OCI-LY1 (cell line): ENCODE results near the gene CPNE8.
"Not testable (repeated sequence)": the region's sequence is repeated elsewhere in the genome, so short reads cannot be mapped to it uniquely, and the experiment has no call there.

Source experiments
- H2AFZ ChIP-seq: fragments of 200-600 bp; sonication (generic), shearing (Covaris generic); 2 replicates; pipeline ENCODE4 v1.6.0; 2014; ENCODE audit warnings: antibody characterized with exemption, mild to moderate bottlenecking, low read length
- H3F3A ChIP-seq: fragments of 200-600 bp; sonication (generic), shearing (Covaris generic); 2 replicates; pipeline ENCODE4 v1.6.0; 2014; ENCODE audit warnings: mild to moderate bottlenecking, antibody characterized with exemption, low read length, moderate library complexity; ENCODE audit not compliant: insufficient read depth
- H3K27ac ChIP-seq: fragments of 200-600 bp; sonication (generic); 2 replicates; pipeline ENCODE4 v1.5.1; 2014; ENCODE audit warnings: low read length, mixed run types, mild to moderate bottlenecking, low read depth; ENCODE audit not compliant: poor library complexity, severe bottlenecking
- H3K27me3 ChIP-seq: fragments of 200-600 bp; sonication (generic); 2 replicates; pipeline ENCODE4 v1.6.0; 2014; ENCODE audit warnings: antibody characterized with exemption, mild to moderate bottlenecking, low read length, moderate library complexity; ENCODE audit not compliant: insufficient read depth
- H3K36me3 ChIP-seq: fragments of 200-600 bp; sonication (generic); 2 replicates; pipeline ENCODE4 v1.6.1; 2014; ENCODE audit warnings: mild to moderate bottlenecking, antibody characterized with exemption, low read length, moderate library complexity, mixed read lengths; ENCODE audit not compliant: insufficient read depth
- H3K4me1 ChIP-seq: fragments of 200-600 bp; sonication (generic); 2 replicates; pipeline ENCODE4 v1.5.1; 2014; ENCODE audit warnings: mild to moderate bottlenecking, low read length, moderate library complexity; ENCODE audit not compliant: insufficient read depth, severe bottlenecking
- H3K4me2 ChIP-seq: fragments of 200-600 bp; sonication (generic), shearing (Covaris generic); 2 replicates; pipeline ENCODE4 v1.6.1; 2014; ENCODE audit warnings: low read length
- H3K4me3 ChIP-seq: fragments of 200-600 bp; sonication (generic); 2 replicates; pipeline ENCODE4 v1.5.1; 2014; ENCODE audit warnings: low read length, low read depth, mild to moderate bottlenecking, mixed read lengths; ENCODE audit not compliant: poor library complexity, severe bottlenecking
- H3K79me2 ChIP-seq: fragments of 200-600 bp; shearing (Covaris generic); 2 replicates; pipeline ENCODE4 v1.6.1; 2016; ENCODE audit warnings: mixed run types, low read length, mixed read lengths; ENCODE audit not compliant: insufficient read depth
- H3K9ac ChIP-seq: fragments of 200-600 bp; sonication (generic), shearing (Covaris generic); 2 replicates; pipeline ENCODE4 v1.6.1; 2014; ENCODE audit warnings: mild to moderate bottlenecking, low read length, mixed read lengths
- H3K9me2 ChIP-seq: fragments of 200-600 bp; sonication (generic), shearing (Covaris generic); 2 replicates; pipeline ENCODE4 v1.6.1; 2014; ENCODE audit warnings: low read depth, mild to moderate bottlenecking, low read length, mixed read lengths
- H3K9me3 ChIP-seq: fragments of 200-600 bp; shearing (Covaris generic); 2 replicates; pipeline ENCODE4 v1.6.1; 2014; ENCODE audit warnings: low read length, mixed read lengths
- H4K20me1 ChIP-seq: fragments of 200-600 bp; sonication (generic), shearing (Covaris generic); 2 replicates; pipeline ENCODE4 v1.6.0; 2016; ENCODE audit warnings: mild to moderate bottlenecking, low read length; ENCODE audit not compliant: insufficient read depth
- EZH2 ChIP-seq: fragments of 200-600 bp; sonication (generic), shearing (Covaris generic); IDR thresholded peaks from 2 replicates; pipeline ENCODE4 v1.8.0; 2017; ENCODE audit warnings: borderline replicate concordance, mixed run types, mild to moderate bottlenecking, antibody characterized with exemption, low read length, moderate library complexity, mixed read lengths
- TF ChIP-seq, protein P1 (sequence below): fragments of 200-600 bp; sonication (generic), shearing (Covaris generic); IDR thresholded peaks from 2 replicates; pipeline ENCODE4 v1.5.1; 2017; ENCODE audit warnings: mild to moderate bottlenecking, antibody characterized with exemption, low read length, moderate library complexity, mixed read lengths

Gene CPNE8

DNA sequence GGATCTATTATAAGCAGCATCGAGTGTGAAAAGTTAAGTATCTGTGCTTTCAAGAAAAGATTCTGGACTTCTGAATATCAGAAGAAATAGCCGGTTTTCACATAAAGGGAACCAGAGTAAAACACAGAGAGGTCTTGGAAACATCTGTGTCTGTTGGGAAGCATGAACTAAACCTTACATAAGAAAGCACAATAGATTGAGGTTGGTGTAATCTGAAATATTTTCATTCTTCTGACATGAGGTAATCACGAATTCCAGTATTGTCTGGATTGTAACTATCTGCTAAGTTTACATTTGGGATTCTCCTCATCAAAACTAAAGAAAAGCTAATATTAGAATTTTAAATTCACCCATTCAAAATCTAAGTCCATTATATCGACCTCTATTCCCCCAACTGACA, 161.3 kb downstream of the CPNE8 start:
- no peak overlapping the region for H3K4me3 ChIP-seq
- H3K9me3 ChIP-seq, result no peaks in the 10 kb centered on the region
- H3K36me3 ChIP-seq, result no peaks in the 10 kb centered on the region
- no peak overlapping the region for H3K4me2 ChIP-seq
- no peak overlapping the region for H3K27ac ChIP-seq
- H2AFZ ChIP-seq, result no peak overlapping the region
- H4K20me1 ChIP-seq, result no peaks in the 10 kb centered on the region
- no peaks in the 10 kb centered on the region for H3K9me2 ChIP-seq
- H3F3A ChIP-seq, result no peaks in the 10 kb centered on the region
- H3K4me1 ChIP-seq, result no peaks in the 10 kb centered on the region
- H3K9ac ChIP-seq, result no peak overlapping the region
- TF ChIP-seq, protein P1, sequence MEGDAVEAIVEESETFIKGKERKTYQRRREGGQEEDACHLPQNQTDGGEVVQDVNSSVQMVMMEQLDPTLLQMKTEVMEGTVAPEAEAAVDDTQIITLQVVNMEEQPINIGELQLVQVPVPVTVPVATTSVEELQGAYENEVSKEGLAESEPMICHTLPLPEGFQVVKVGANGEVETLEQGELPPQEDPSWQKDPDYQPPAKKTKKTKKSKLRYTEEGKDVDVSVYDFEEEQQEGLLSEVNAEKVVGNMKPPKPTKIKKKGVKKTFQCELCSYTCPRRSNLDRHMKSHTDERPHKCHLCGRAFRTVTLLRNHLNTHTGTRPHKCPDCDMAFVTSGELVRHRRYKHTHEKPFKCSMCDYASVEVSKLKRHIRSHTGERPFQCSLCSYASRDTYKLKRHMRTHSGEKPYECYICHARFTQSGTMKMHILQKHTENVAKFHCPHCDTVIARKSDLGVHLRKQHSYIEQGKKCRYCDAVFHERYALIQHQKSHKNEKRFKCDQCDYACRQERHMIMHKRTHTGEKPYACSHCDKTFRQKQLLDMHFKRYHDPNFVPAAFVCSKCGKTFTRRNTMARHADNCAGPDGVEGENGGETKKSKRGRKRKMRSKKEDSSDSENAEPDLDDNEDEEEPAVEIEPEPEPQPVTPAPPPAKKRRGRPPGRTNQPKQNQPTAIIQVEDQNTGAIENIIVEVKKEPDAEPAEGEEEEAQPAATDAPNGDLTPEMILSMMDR, result no peak
- TF ChIP-seq EZH2, result no peak
- H3K79me2 ChIP-seq, result no peaks in the 10 kb centered on the region
- no peaks in the 10 kb centered on the region for H3K27me3 ChIP-seq

GRCh38 chr12:38742496-38742895, 162.9 kb downstream of the CPNE8 start:
- H4K20me1 ChIP-seq, H3K79me2 ChIP-seq, H3K4me1 ChIP-seq, H3K9me2 ChIP-seq, H3F3A ChIP-seq, H3K27ac ChIP-seq, H2AFZ ChIP-seq, H3K36me3 ChIP-seq, H3K9ac ChIP-seq, H3K27me3 ChIP-seq, H3K9me3 ChIP-seq, H3K4me3 ChIP-seq, H3K4me2 ChIP-seq: not testable (repeated sequence)

- H4K20me1 ChIP-seq, result no peaks in the 10 kb centered on the region
- no peak overlapping the region for H3K4me2 ChIP-seq
- TF ChIP-seq, protein P1, result no peak
- TF ChIP-seq EZH2, result no peak
- H3K27me3 ChIP-seq, result no peaks in the 10 kb centered on the region
- no peaks in the 10 kb centered on the region for H3K9me3 ChIP-seq
- no peak overlapping the region for H3K4me3 ChIP-seq
- H3F3A ChIP-seq, result no peaks in the 10 kb centered on the region
- no peak overlapping the region for H2AFZ ChIP-seq
- H3K9me2 ChIP-seq, result no peaks in the 10 kb centered on the region
- H3K36me3 ChIP-seq, result no peaks in the 10 kb centered on the region
- no peak overlapping the region for H3K9ac ChIP-seq
- H3K79me2 ChIP-seq, result no peaks in the 10 kb centered on the region
- no peak overlapping the region for H3K27ac ChIP-seq
- H3K4me1 ChIP-seq, result no peaks in the 10 kb centered on the region
These were observed 168.6 kb downstream of the CPNE8 start for GRCh38 chr12:38736821-38737220.

- Histone ChIP-seq H3K27me3 (no peaks in the 10 kb centered on the region), H4K20me1 (no peaks in the 10 kb centered on the region), H3K9me3 (no peaks in the 10 kb centered on the region), H2AFZ (no peak overlapping the region), H3K79me2 (no peaks in the 10 kb centered on the region), H3K9ac (no peak overlapping the region), H3K4me3 (no peak overlapping the region), H3K27ac (no peak overlapping the region), H3K4me2 (no peak overlapping the region), H3F3A (no peaks in the 10 kb centered on the region), H3K36me3 (no peaks in the 10 kb centered on the region), H3K9me2 (no peaks in the 10 kb centered on the region), H3K4me1 (no peaks in the 10 kb centered on the region)
- TF ChIP-seq, protein P1, result no peak
- TF ChIP-seq EZH2, result no peak
These were observed 172.6 kb downstream of the CPNE8 start for GRCh38 chr12:38732761-38733160.
